Measurements from ENCODE around the gene C9orf85. TPM values are rescaled to one million over a fixed set of nuclear protein-coding genes. Genes with fewer than 3 reads are reported as not detected.

Gene C9orf85
- total and polyA plus RNA-seq, 2 of the 8 experiments (the other 6 are each of a cell fraction or from before 2014, with no cell fraction given), result 6.3 to 14.5 TPM

GRCh38 chr9:71909887-71910649 is 1.4 kb upstream of the C9orf85 start:
- FAIRE-seq (no peak), DNase-seq (ENCODE audit: low read depth in 1 of 2, low spot score in 2 of 2) (peak in 1 of 2 experiments; percentile 79)
- H2AK5ac ChIP-seq (ENCODE audit: low read depth, low read length), result no peak overlapping the region
- peaks cover 17 to 24% of the 10 kb centered on the region in 2 experiments for H4K20me1 ChIP-seq (replicated peaks in 1 of 2; ENCODE audit: control insufficient read depth in 1 of 2, insufficient read depth in 2 of 2, low read length in 2 of 2)
- peaks cover 8% of the 10 kb centered on the region for H3K23me2 ChIP-seq (ENCODE audit: low read depth, low read length)
- no peak overlapping the region for H3K23ac ChIP-seq (ENCODE audit: insufficient read length)
- peak overlapping the region; percentile 98; the same call in 1 of the 2 replicates for H4K8ac ChIP-seq (ENCODE audit: extremely low read depth, insufficient read depth, low read length)
- H3K79me2 ChIP-seq (ENCODE audit: control insufficient read depth in 1 of 2, insufficient read depth in 2 of 2, low read length in 2 of 2), result peaks cover 66 to 94% of the 10 kb centered on the region in 2 experiments
- peak overlapping the region; percentile 89 for H3K27ac ChIP-seq (ENCODE audit: low read depth, low read length)
- H3K14ac ChIP-seq (ENCODE audit: insufficient read length), result no peak overlapping the region
- H4K5ac ChIP-seq (ENCODE audit: insufficient read length, low read depth, low read length), result peak overlapping the region; percentile 63
- H3K18ac ChIP-seq (ENCODE audit: extremely low read depth, low read length), result peak overlapping the region; percentile 95
- peak overlapping the region; percentile 13 for H2BK120ac ChIP-seq (replicated peaks; ENCODE audit: low read depth, low read length)
- WGBS, 2 experiments (ENCODE audit: extremely low coverage in 1 of 2, insufficient coverage in 1 of 2, insufficient read length in 1 of 2, insufficient replicate concordance in 2 of 2, low coverage in 1 of 2, low lambda C conversion rate in 2 of 2, missing lambda C conversion rate in 1 of 2), result 0% methylated on average over 27 of the region's 47 CpGs; no CpG with 5 or more reads in 1 of the 2 experiments
- H2AFZ ChIP-seq (ENCODE audit: low read length), result no peak overlapping the region
- ChIA-PET POLR2A (ENCODE audit: partially characterized antibody) (interaction anchor here (0.6 to 3.6 kb wide), 15 partner anchors 9 to 94 kb away, joined by 3 to 73 read pairs (median 7); no protein-coding TSS in a partner anchor), CTCF (ENCODE audit: partially characterized antibody) (no interaction called here)
- H3K4me1 ChIP-seq (replicated peaks in 1 of 4; ENCODE audit: control insufficient read depth in 3 of 4, insufficient read depth in 4 of 4, low read length in 3 of 4), result peaks cover 0 to 14% (median 3%) of the 10 kb centered on the region in 4 experiments; a peak in 5 of 7 replicates
- peak overlapping the region; percentile 82 to 97 (median 92) for H3K9ac ChIP-seq (replicated peaks in 1 of 4; ENCODE audit: extremely low read depth in 1 of 4, low read depth in 3 of 4, low read length in 3 of 4)
- peak overlapping the region; percentile 63 to 98 (median 94) for H3K4me3 ChIP-seq (ENCODE audit: extremely low read depth in 1 of 4, insufficient read depth in 2 of 4, low read depth in 3 of 4, low read length in 4 of 4)
- H3K4ac ChIP-seq (replicated peaks; ENCODE audit: insufficient read length, low read depth, low read length), result peak overlapping the region; percentile 76
- peak overlapping the region; percentile 65 for H4K91ac ChIP-seq (replicated peaks; ENCODE audit: insufficient read length, low read length)
- H3K79me1 ChIP-seq (ENCODE audit: low read depth, low read length), result no peaks in the 10 kb centered on the region; the same call in 1 of the 2 replicates
- H3K36me3 ChIP-seq (ENCODE audit: control insufficient read depth in 2 of 4, insufficient read depth in 4 of 4, low read length in 3 of 4), result peaks cover 0 to 13% (median 2%) of the 10 kb centered on the region in 4 experiments; a peak in 2 of 8 replicates
- peak overlapping the region; percentile 95 for H2BK5ac ChIP-seq (ENCODE audit: low read depth, low read length)
- no peaks in the 10 kb centered on the region for H3K27me3 ChIP-seq (replicated peaks in 1 of 4; ENCODE audit: control insufficient read depth in 3 of 4, extremely low read depth in 1 of 4, insufficient read depth in 3 of 4, low read length in 3 of 4)
- H3K4me2 ChIP-seq (ENCODE audit: insufficient read depth in 1 of 2, low read depth in 2 of 2, low read length in 2 of 2), result peak overlapping the region; percentile 69 to 89
- H3K56ac ChIP-seq (replicated peaks; ENCODE audit: insufficient read length, low read depth, low read length), result peak overlapping the region; percentile 74
- H2BK15ac ChIP-seq (ENCODE audit: low read length), result no peak overlapping the region
- H2BK12ac ChIP-seq (ENCODE audit: low read depth, low read length), result no peak overlapping the region
- H3K9me3 ChIP-seq (ENCODE audit: insufficient read depth in 2 of 2, low read depth in 1 of 2, low read length in 1 of 2), result no peaks in the 10 kb centered on the region
- H2BK20ac ChIP-seq (ENCODE audit: low read length), result 0 out of 2 replicates have a peak overlapping the region, but pooled peaks have one; percentile 48
- TF ChIP-seq GTF2F1 (IDR thresholded peaks at IDR 0.05; ENCODE audit: borderline replicate concordance, low read depth, low read length), result no peak
- no peak for TF ChIP-seq CHD2 (IDR thresholded peaks at IDR 0.05; ENCODE audit: low read length)
- no peak for TF ChIP-seq CBX5 (IDR thresholded peaks at IDR 0.05; ENCODE audit: low read depth, low read length)
- peak in 1 of 2 experiments; percentile 35; a peak in 1 of 3 replicates for TF ChIP-seq POLR2A (IDR thresholded peaks at IDR 0.05; ENCODE audit: control extremely low read depth in 1 of 2, low read depth in 2 of 2, low read length in 2 of 2)
- no peak for TF ChIP-seq POU5F1 (IDR thresholded peaks at IDR 0.05; ENCODE audit: low read depth, low read length)
- TF ChIP-seq SIN3A (conservative IDR thresholded peaks at IDR 0.05 in 1 of 2, IDR thresholded peaks at IDR 0.05 in 1 of 2; ENCODE audit: low read depth in 1 of 2, low read length in 2 of 2), result 0 out of 4 replicates have a peak, but pooled peaks of 1 of the 2 experiments have one; percentile 29
- no peak for TF ChIP-seq SP4 (IDR thresholded peaks at IDR 0.05; ENCODE audit: low read length)
- peak; percentile 19; the same call in 1 of the 2 replicates for TF ChIP-seq BACH1 (IDR thresholded peaks at IDR 0.05; ENCODE audit: low read length)
- no peak for TF ChIP-seq ATF2 (IDR thresholded peaks at IDR 0.05; ENCODE audit: low read length)
- no peak for TF ChIP-seq RBBP5 (IDR thresholded peaks at IDR 0.05; ENCODE audit: borderline replicate concordance, low read depth, low read length)
